ENCODE results near the gene RGS11. TPM values are rescaled to one million over a fixed set of nuclear protein-coding genes. Genes with fewer than 3 reads are reported as not detected.

The RGS11 gene
- total RNA-seq, 2 experiments from 2014 or later: not detected

GRCh38 chr16:290681-291405, 15.1 kb upstream of the RGS11 start:
- Histone ChIP-seq H3K4me3 (ENCODE audit: low read depth, low read length, poor library complexity, severe bottlenecking) (no peak overlapping the region), H3K36me3 (ENCODE audit: insufficient read depth, low read length) (no peaks in the 10 kb centered on the region; the same call in 1 of the 2 replicates), H2AFZ (ENCODE audit: low read length) (no peak overlapping the region), H3K79me2 (ENCODE audit: insufficient read depth, low read depth, low read length) (no peaks in the 10 kb centered on the region), H3K4me1 (ENCODE audit: insufficient read depth, low read length, poor library complexity, severe bottlenecking) (no peaks in the 10 kb centered on the region), H3K4me2 (ENCODE audit: low read length) (no peak overlapping the region), H3K9me2 (ENCODE audit: insufficient read depth, low read length) (no peaks in the 10 kb centered on the region), H4K20me1 (ENCODE audit: insufficient read depth, low read length) (no peaks in the 10 kb centered on the region), H3K9me3 (ENCODE audit: low read length) (no peaks in the 10 kb centered on the region), H3K27ac (ENCODE audit: low read depth, low read length, poor library complexity, severe bottlenecking) (no peak overlapping the region)
- no TSS peak for BruUV-seq (replicated peaks)
- CTCF ChIA-PET (ENCODE audit: unreplicated experiment): no interaction called here
- TF ChIP-seq CTCF (conservative IDR thresholded peaks at IDR 0.05; ENCODE audit: low read length) (no peak), EZH2phosphoT487 (IDR thresholded peaks at IDR 0.05; ENCODE audit: borderline replicate concordance, low read depth, low read length) (no peak)
- no peak for DNase-seq (ENCODE audit: low spot score)
- POLR2A ChIA-PET: interaction anchor here (0.6 kb wide), 1 partner anchor 9 kb away, joined by 3 read pairs; no protein-coding TSS in a partner anchor
- intact Hi-C loops (cut with micrococcal nuclease; ENCODE audit: unreplicated experiment): no loop called here

GRCh38 chr16:290015-290680, 14.4 kb upstream of the RGS11 start:
- TF ChIP-seq EZH2phosphoT487 (IDR thresholded peaks at IDR 0.05; ENCODE audit: borderline replicate concordance, low read depth, low read length): no peak
- TF ChIP-seq CTCF (conservative IDR thresholded peaks at IDR 0.05; ENCODE audit: low read length): no peak
- no TSS peak for BruUV-seq (replicated peaks)
- POLR2A ChIA-PET: no interaction called here
- Histone ChIP-seq H3K4me3 (ENCODE audit: low read depth, low read length, poor library complexity, severe bottlenecking) (no peak overlapping the region), H4K20me1 (ENCODE audit: insufficient read depth, low read length) (no peaks in the 10 kb centered on the region), H3K79me2 (ENCODE audit: insufficient read depth, low read depth, low read length) (no peaks in the 10 kb centered on the region), H3K9me2 (ENCODE audit: insufficient read depth, low read length) (no peaks in the 10 kb centered on the region), H3K4me2 (ENCODE audit: low read length) (no peak overlapping the region), H3K27ac (ENCODE audit: low read depth, low read length, poor library complexity, severe bottlenecking) (no peak overlapping the region), H3K36me3 (ENCODE audit: insufficient read depth, low read length) (no peaks in the 10 kb centered on the region; the same call in 1 of the 2 replicates), H3K4me1 (ENCODE audit: insufficient read depth, low read length, poor library complexity, severe bottlenecking) (no peaks in the 10 kb centered on the region), H2AFZ (ENCODE audit: low read length) (no peak overlapping the region), H3K9me3 (ENCODE audit: low read length) (no peaks in the 10 kb centered on the region)
- intact Hi-C loops (cut with micrococcal nuclease; ENCODE audit: unreplicated experiment): no loop called here
- no peak for DNase-seq (ENCODE audit: low spot score)
- CTCF ChIA-PET (ENCODE audit: unreplicated experiment): no interaction called here
